GM13976 (cell line): Measurements from ENCODE around the gene NPIPA5.
"Not testable (repeated sequence)": the region's sequence is repeated elsewhere in the genome, so short reads cannot be mapped to it uniquely, and the experiment has no call there.

Source experiments
- DNase-seq: peaks from one replicate; pipeline ENCODE4 v3.0.0; 2012; ENCODE audit warnings: low spot score
- CTCF ChIP-seq: IDR thresholded peaks from 2 replicates; pipeline ENCODE4 v1.5.1; 2012; ENCODE audit warnings: borderline replicate concordance, mild to moderate bottlenecking; ENCODE audit not compliant: insufficient read depth; ENCODE audit errors: extremely low read depth, missing control alignments, control extremely low read depth
- in situ Hi-C: fragments of 300-500 bp; cut with MboI; formaldehyde crosslinking; loops from one replicate; pipeline ENCODE4 v1.12.0; 2022; ENCODE audit warnings: low sequenced_read_pairs, mixed read lengths, inconsistent platforms; ENCODE audit not compliant: unreplicated experiment

The NPIPA5 gene

GRCh38 chr16:15399317-15399716 lies 21.2 kb upstream of the NPIPA5 start:
- in situ Hi-C loops: no loop called here
- TF ChIP-seq CTCF: no peak
- DNase-seq: no peak

GRCh38 chr16:15398618-15399316 lies 20.7 kb upstream of the NPIPA5 start:
- in situ Hi-C loops: no loop called here
- DNase-seq: no peak
- TF ChIP-seq CTCF: no peak

- in situ Hi-C loops: no loop called here
Measured at GRCh38 chr16:15396948-15397594, 19.0 kb upstream of the NPIPA5 start.

GRCh38 chr16:15396509-15396829 lies 18.4 kb upstream of the NPIPA5 start:
- DNase-seq, in situ Hi-C loops: not testable (repeated sequence)

More at GRCh38 chr16:15396948-15397594, 19.0 kb upstream of the NPIPA5 start:
- TF ChIP-seq CTCF: no peak
- no peak for DNase-seq

GRCh38 chr16:15395631-15396508 lies 17.8 kb upstream of the NPIPA5 start, which contains the start of gene MPV17L:
MPV17L (plus strand) TSS chr16:15395754; CDS start chr16:15395898, 144 bp downstream.
- DNase-seq: not testable (repeated sequence)

GRCh38 chr16:15393025-15393424 lies 14.9 kb upstream of the NPIPA5 start:
- DNase-seq, in situ Hi-C loops: not testable (repeated sequence)

More at GRCh38 chr16:15395631-15396508, 17.8 kb upstream of the NPIPA5 start, which contains the start of gene MPV17L:
- in situ Hi-C loops: not testable (repeated sequence)

GRCh38 chr16:15389916-15390315 lies 11.8 kb upstream of the NPIPA5 start:
- in situ Hi-C loops, DNase-seq: not testable (repeated sequence)

GRCh38 chr16:15388060-15388459 lies 10.0 kb upstream of the NPIPA5 start:
- in situ Hi-C loops, DNase-seq: not testable (repeated sequence)

GRCh38 chr16:15382810-15383209 lies 4.7 kb upstream of the NPIPA5 start:
- in situ Hi-C loops, DNase-seq: not testable (repeated sequence)

- in situ Hi-C loops, DNase-seq: not testable (repeated sequence)
Measured at GRCh38 chr16:15357495-15357894, 20.6 kb downstream of the NPIPA5 start.

- DNase-seq, in situ Hi-C loops: not testable (repeated sequence)
Measured at GRCh38 chr16:15354846-15355245, 23.2 kb downstream of the NPIPA5 start.

- in situ Hi-C loops, DNase-seq: not testable (repeated sequence)
Measured at GRCh38 chr16:15352852-15353251, 25.2 kb downstream of the NPIPA5 start.

GRCh38 chr16:15351745-15352144 lies 26.3 kb downstream of the NPIPA5 start:
- in situ Hi-C loops, DNase-seq: not testable (repeated sequence)

GRCh38 chr16:15351251-15351650 lies 26.8 kb downstream of the NPIPA5 start:
- in situ Hi-C loops, DNase-seq: not testable (repeated sequence)
